Central memory CD8-positive, alpha-beta T cell (primary cell): ENCODE results near the gene HOXC11.

Source experiments
- ATAC-seq: fragments of 150-1000 bp; cut with Tn5 transposase; replicated peaks from 2 replicates; pipeline ENCODE4 v1.10.0; 2022; ENCODE audit warnings: mild to moderate bottlenecking, moderate FRiP score, moderate number of reproducible peaks; ENCODE audit not compliant: poor library complexity, severe bottlenecking; ENCODE audit errors: extremely low read depth
- DNase-seq, 2 donors: peaks; one replicate each; pipeline ENCODE4 v3.0.0; 2021; ENCODE audit warnings: low spot score in 2 of 2
- H3K27ac Mint-ChIP-seq: one replicate; pipeline ENCODE4 v1.8.0; 2022; ENCODE audit warnings: low read depth, mild to moderate bottlenecking, moderate library complexity, mixed read lengths
- H3K27me3 Mint-ChIP-seq: one replicate; pipeline ENCODE4 v1.8.0; 2022; ENCODE audit warnings: mixed read lengths
- H3K36me3 Mint-ChIP-seq: one replicate; pipeline ENCODE4 v1.8.0; 2022; ENCODE audit warnings: mild to moderate bottlenecking, moderate library complexity, mixed read lengths; ENCODE audit not compliant: insufficient read depth
- H3K4me1 Mint-ChIP-seq: one replicate; pipeline ENCODE4 v1.8.0; 2022; ENCODE audit warnings: mixed read lengths
- H3K4me3 Mint-ChIP-seq: one replicate; pipeline ENCODE4 v1.8.0; 2022; ENCODE audit warnings: mild to moderate bottlenecking, moderate library complexity, mixed read lengths
- H3K9me3 Mint-ChIP-seq: one replicate; pipeline ENCODE4 v1.8.0; 2022; ENCODE audit warnings: mixed read lengths

The HOXC11 gene

GRCh38 chr12:53955776-53956250 lies 17.1 kb upstream of the HOXC11 start:
- H3K4me1 Mint-ChIP-seq = peaks cover 41% of the 10 kb centered on the region
- H3K27ac Mint-ChIP-seq = no peak overlapping the region

GRCh38 chr12:53956251-53956887 lies 16.6 kb upstream of the HOXC11 start:
- Mint-ChIP-seq H3K36me3 (peaks cover 34% of the 10 kb centered on the region), H3K27me3 (peaks cover 91% of the 10 kb centered on the region), H3K27ac (no peak overlapping the region), H3K4me1 (peaks cover 37% of the 10 kb centered on the region), H3K4me3 (peak overlapping the region; percentile 20), H3K9me3 (no peaks in the 10 kb centered on the region)
- DNase-seq (no peak), ATAC-seq (peak; percentile 24)

More at GRCh38 chr12:53955776-53956250, 17.1 kb upstream of the HOXC11 start:
- DNase-seq (no peak), ATAC-seq (no peak)
- Mint-ChIP-seq H3K4me3 (peak overlapping the region; percentile 20), H3K27me3 (peaks cover 95% of the 10 kb centered on the region), H3K9me3 (no peaks in the 10 kb centered on the region), H3K36me3 (peaks cover 37% of the 10 kb centered on the region)

- Mint-ChIP-seq H3K27ac (no peak overlapping the region), H3K4me1 (peaks cover 32% of the 10 kb centered on the region), H3K27me3 (peaks cover 91% of the 10 kb centered on the region), H3K9me3 (no peaks in the 10 kb centered on the region), H3K36me3 (peaks cover 32% of the 10 kb centered on the region), H3K4me3 (peak overlapping the region; percentile 20)
- ATAC-seq = no peak
- no peak for DNase-seq
Observed at GRCh38 chr12:53956914-53957536, 15.9 kb upstream of the HOXC11 start.

GRCh38 chr12:53958128-53958527 lies 14.8 kb upstream of the HOXC11 start:
- H3K4me3 Mint-ChIP-seq = no peak overlapping the region
- no peak for ATAC-seq

GRCh38 chr12:53959314-53959713 lies 13.6 kb upstream of the HOXC11 start:
- ATAC-seq (no peak), DNase-seq (no peak)
- Mint-ChIP-seq H3K4me3 (no peak overlapping the region), H3K4me1 (peaks cover 40% of the 10 kb centered on the region), H3K36me3 (peaks cover 20% of the 10 kb centered on the region), H3K27ac (no peak overlapping the region), H3K27me3 (peaks cover 91% of the 10 kb centered on the region), H3K9me3 (no peaks in the 10 kb centered on the region)

More at GRCh38 chr12:53958128-53958527, 14.8 kb upstream of the HOXC11 start:
- Mint-ChIP-seq H3K36me3 (peaks cover 24% of the 10 kb centered on the region), H3K9me3 (no peaks in the 10 kb centered on the region), H3K27ac (no peak overlapping the region), H3K27me3 (peaks cover 91% of the 10 kb centered on the region), H3K4me1 (peaks cover 28% of the 10 kb centered on the region)
- no peak for DNase-seq

- H3K9me3 Mint-ChIP-seq = no peaks in the 10 kb centered on the region
- no peak for DNase-seq
- peak overlapping the region; percentile 50 for H3K27ac Mint-ChIP-seq
- ATAC-seq = no peak
- H3K4me1 Mint-ChIP-seq = peaks cover 49% of the 10 kb centered on the region
- H3K27me3 Mint-ChIP-seq = peaks cover 96% of the 10 kb centered on the region
- peaks cover 23% of the 10 kb centered on the region for H3K36me3 Mint-ChIP-seq
- H3K4me3 Mint-ChIP-seq = peak overlapping the region; percentile 5
Observed at GRCh38 chr12:53960187-53961024, 12.5 kb upstream of the HOXC11 start.

GRCh38 chr12:53961025-53961761 lies 11.7 kb upstream of the HOXC11 start:
- Mint-ChIP-seq H3K27me3 (peaks cover 96% of the 10 kb centered on the region), H3K9me3 (no peaks in the 10 kb centered on the region), H3K36me3 (peaks cover 19% of the 10 kb centered on the region), H3K4me1 (peaks cover 50% of the 10 kb centered on the region), H3K4me3 (no peak overlapping the region), H3K27ac (peak overlapping the region; percentile 50)
- ATAC-seq (no peak), DNase-seq (no peak)

- DNase-seq (no peak), ATAC-seq (no peak)
- Mint-ChIP-seq H3K27ac (no peak overlapping the region), H3K4me3 (no peak overlapping the region), H3K9me3 (no peaks in the 10 kb centered on the region), H3K4me1 (peaks cover 46% of the 10 kb centered on the region), H3K27me3 (peaks cover 96% of the 10 kb centered on the region), H3K36me3 (peaks cover 22% of the 10 kb centered on the region)
Observed at GRCh38 chr12:53963005-53963404, 9.9 kb upstream of the HOXC11 start.

- Mint-ChIP-seq H3K27me3 (peaks cover 96% of the 10 kb centered on the region), H3K36me3 (peaks cover 22% of the 10 kb centered on the region), H3K4me1 (peaks cover 46% of the 10 kb centered on the region), H3K27ac (no peak overlapping the region), H3K9me3 (no peaks in the 10 kb centered on the region), H3K4me3 (no peak overlapping the region)
- DNase-seq = no peak
- no peak for ATAC-seq
Observed at GRCh38 chr12:53963434-53964314, 9.3 kb upstream of the HOXC11 start.

- peaks cover 22% of the 10 kb centered on the region for H3K36me3 Mint-ChIP-seq
- H3K27me3 Mint-ChIP-seq = peaks cover 96% of the 10 kb centered on the region
- no peak overlapping the region for H3K4me3 Mint-ChIP-seq
- no peak for DNase-seq
- ATAC-seq = no peak
- peaks cover 46% of the 10 kb centered on the region for H3K4me1 Mint-ChIP-seq
- no peak overlapping the region for H3K27ac Mint-ChIP-seq
- no peaks in the 10 kb centered on the region for H3K9me3 Mint-ChIP-seq
Observed at GRCh38 chr12:53964315-53964713, 8.6 kb upstream of the HOXC11 start.

GRCh38 chr12:53965281-53966084 lies 7.4 kb upstream of the HOXC11 start:
- H3K36me3 Mint-ChIP-seq = peaks cover 16% of the 10 kb centered on the region
- H3K27me3 Mint-ChIP-seq = peaks cover 96% of the 10 kb centered on the region
- H3K4me3 Mint-ChIP-seq = peak overlapping the region; percentile 16
- H3K4me1 Mint-ChIP-seq = peaks cover 38% of the 10 kb centered on the region
- ATAC-seq = no peak
- H3K9me3 Mint-ChIP-seq = no peaks in the 10 kb centered on the region
- no peak overlapping the region for H3K27ac Mint-ChIP-seq
- DNase-seq = no peak
